T-helper 1 cell treated with Interleukin-12 subunit alpha and Interleukin-12 subunit beta and Interleukin-4 antibody, amounts not matched to agents 30 μg/mL and 1 μg/mL, for 36 hours (primary cell): Measurements from ENCODE around the gene ABITRAM.
"Not testable (repeated sequence)": the region's sequence is repeated elsewhere in the genome, so short reads cannot be mapped to it uniquely, and the experiment has no call there.

Experiments
- H3K27ac Mint-ChIP-seq: one replicate; pipeline ENCODE4 v1.8.0; 2021; ENCODE audit warnings: mild to moderate bottlenecking, mixed read lengths
- H3K27me3 Mint-ChIP-seq: one replicate; pipeline ENCODE4 v1.8.0; 2021; ENCODE audit warnings: low read depth, mixed read lengths
- H3K36me3 Mint-ChIP-seq: one replicate; pipeline ENCODE4 v1.8.0; 2021; ENCODE audit warnings: low read depth, mixed read lengths
- H3K4me1 Mint-ChIP-seq: one replicate; pipeline ENCODE4 v1.8.0; 2021; ENCODE audit warnings: low read depth, mixed read lengths
- H3K4me3 Mint-ChIP-seq: one replicate; pipeline ENCODE4 v1.8.0; 2021; ENCODE audit warnings: mild to moderate bottlenecking, moderate library complexity, mixed read lengths
- H3K9me3 Mint-ChIP-seq: one replicate; pipeline ENCODE4 v1.8.0; 2021; ENCODE audit warnings: mixed read lengths

Gene ABITRAM, protein sequence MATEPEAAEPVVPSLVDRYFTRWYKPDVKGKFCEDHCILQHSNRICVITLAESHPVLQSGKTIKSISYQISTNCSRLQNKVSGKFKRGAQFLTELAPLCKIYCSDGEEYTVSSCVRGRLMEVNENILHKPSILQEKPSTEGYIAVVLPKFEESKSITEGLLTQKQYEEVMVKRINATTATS

DNA sequence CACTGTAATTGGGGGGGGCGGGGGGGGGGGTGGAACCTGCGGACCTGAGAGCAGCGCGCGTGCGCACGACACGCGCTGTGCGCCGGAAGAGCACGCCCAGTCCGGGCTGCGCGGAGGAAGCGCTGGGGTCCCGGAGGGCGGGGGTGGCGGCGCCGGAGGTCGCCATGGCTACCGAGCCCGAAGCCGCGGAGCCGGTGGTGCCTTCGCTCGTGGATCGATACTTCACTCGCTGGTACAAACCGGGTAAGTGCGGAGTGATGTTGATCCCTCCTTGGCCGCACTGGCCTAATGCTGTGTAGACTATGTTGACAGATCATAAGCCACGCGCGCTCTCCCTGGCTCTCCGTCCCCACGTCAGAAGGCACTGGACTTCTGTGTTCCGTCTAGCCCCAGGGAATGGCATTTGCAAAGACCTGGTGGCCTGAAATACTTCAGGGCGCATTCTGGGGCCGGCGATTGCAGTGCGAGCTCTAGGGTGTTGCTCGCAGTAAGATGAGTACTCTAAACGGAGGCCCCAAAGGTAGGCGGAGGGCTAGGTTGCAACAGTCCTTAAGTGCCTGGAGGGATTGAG lies at the start of gene ABITRAM:
ABITRAM (plus strand) TSS at position 78 of the 571 bp plus-strand sequence; CDS start at position 165, 87 bp downstream.
- peaks cover 22% of the 10 kb centered on the region for H3K4me1 Mint-ChIP-seq
- peak within 1 kb of the TSS; percentile 99 for H3K4me3 Mint-ChIP-seq
- no peaks in the 10 kb centered on the region for H3K27me3 Mint-ChIP-seq
- H3K36me3 Mint-ChIP-seq: peaks cover 16% of the 10 kb centered on the region
- H3K27ac Mint-ChIP-seq: peak within 1 kb of the TSS; percentile 98
- no peaks in the 10 kb centered on the region for H3K9me3 Mint-ChIP-seq

- peaks cover 25% of the 10 kb centered on the region for H3K36me3 Mint-ChIP-seq
- H3K27ac Mint-ChIP-seq: no peak overlapping the region
- no peak overlapping the region for H3K4me3 Mint-ChIP-seq
Observed at GRCh38 chr9:108884701-108885100, 49.5 kb upstream of the ABITRAM start.

DNA sequence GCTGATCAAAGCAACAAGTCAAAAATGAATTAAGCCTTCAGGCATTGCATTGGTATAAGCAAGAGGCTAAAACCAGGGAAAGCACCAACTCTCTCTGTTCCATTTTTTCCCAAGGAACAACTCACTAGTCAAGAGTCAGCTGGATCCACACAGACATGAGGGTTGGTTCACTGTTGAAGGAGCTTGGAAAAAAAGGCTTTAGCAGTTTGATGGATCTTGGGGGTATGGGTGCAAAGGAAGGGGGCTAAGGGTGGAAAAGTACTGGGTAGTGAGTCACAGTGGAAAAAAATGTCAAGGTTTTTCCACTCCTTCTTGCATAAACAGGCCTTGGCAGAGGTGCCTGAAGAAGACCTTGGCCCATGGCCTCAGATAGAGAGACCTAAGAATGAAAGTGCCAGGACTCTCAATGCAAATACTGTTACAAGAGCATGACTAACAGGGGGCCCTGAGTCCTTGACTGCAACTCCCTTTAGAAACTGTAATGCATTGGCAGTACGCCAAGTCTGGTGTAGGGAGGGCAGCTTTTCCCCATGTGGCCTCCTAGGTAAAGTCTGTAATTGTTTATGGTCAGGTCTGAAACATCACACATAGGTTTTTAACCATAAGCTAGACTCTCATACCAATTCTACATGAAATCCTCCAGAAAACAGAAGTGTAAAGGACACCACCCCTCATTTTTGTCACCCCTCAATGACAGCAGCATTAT lies 48.4 kb upstream of the ABITRAM start:
- H3K27ac Mint-ChIP-seq: peak overlapping the region; percentile 16

More at GRCh38 chr9:108884701-108885100, 49.5 kb upstream of the ABITRAM start:
- Mint-ChIP-seq H3K4me1 (peaks cover 8% of the 10 kb centered on the region), H3K9me3 (no peaks in the 10 kb centered on the region), H3K27me3 (no peaks in the 10 kb centered on the region)

GRCh38 chr9:108886594-108887271 lies 47.5 kb upstream of the ABITRAM start:
- H3K4me3 Mint-ChIP-seq, H3K27ac Mint-ChIP-seq, H3K4me1 Mint-ChIP-seq, H3K9me3 Mint-ChIP-seq, H3K27me3 Mint-ChIP-seq: not testable (repeated sequence)
- peaks cover 31% of the 10 kb centered on the region for H3K36me3 Mint-ChIP-seq

More for the DNA sequence above, 48.4 kb upstream of the ABITRAM start:
- Mint-ChIP-seq H3K27me3 (no peaks in the 10 kb centered on the region), H3K9me3 (no peaks in the 10 kb centered on the region), H3K4me3 (no peak overlapping the region), H3K36me3 (peaks cover 26% of the 10 kb centered on the region), H3K4me1 (peaks cover 8% of the 10 kb centered on the region)

- H3K4me3 Mint-ChIP-seq: no peak overlapping the region
- H3K27me3 Mint-ChIP-seq: no peaks in the 10 kb centered on the region
- peaks cover 8% of the 10 kb centered on the region for H3K4me1 Mint-ChIP-seq
- no peak overlapping the region for H3K27ac Mint-ChIP-seq
- H3K9me3 Mint-ChIP-seq: no peaks in the 10 kb centered on the region
- peaks cover 39% of the 10 kb centered on the region for H3K36me3 Mint-ChIP-seq
Observed at GRCh38 chr9:108889649-108890067, 44.5 kb upstream of the ABITRAM start.

- Mint-ChIP-seq H3K4me3 (no peak overlapping the region), H3K9me3 (no peaks in the 10 kb centered on the region), H3K27me3 (no peaks in the 10 kb centered on the region), H3K36me3 (peaks cover 50% of the 10 kb centered on the region), H3K4me1 (no peaks in the 10 kb centered on the region), H3K27ac (no peak overlapping the region)
Observed at GRCh38 chr9:108894225-108894997, 39.8 kb upstream of the ABITRAM start.

GRCh38 chr9:108897324-108898096 lies 36.7 kb upstream of the ABITRAM start:
- H3K36me3 Mint-ChIP-seq: peaks cover 43% of the 10 kb centered on the region
- H3K27me3 Mint-ChIP-seq: no peaks in the 10 kb centered on the region
- H3K4me3 Mint-ChIP-seq: no peak overlapping the region
- H3K9me3 Mint-ChIP-seq: no peaks in the 10 kb centered on the region
- H3K27ac Mint-ChIP-seq: no peak overlapping the region
- H3K4me1 Mint-ChIP-seq: no peaks in the 10 kb centered on the region

- not testable (repeated sequence) for H3K27me3 Mint-ChIP-seq, H3K9me3 Mint-ChIP-seq, H3K4me3 Mint-ChIP-seq, H3K4me1 Mint-ChIP-seq, H3K27ac Mint-ChIP-seq
- peaks cover 45% of the 10 kb centered on the region for H3K36me3 Mint-ChIP-seq
Observed at GRCh38 chr9:108899023-108899695, 35.0 kb upstream of the ABITRAM start.

- H3K9me3 Mint-ChIP-seq: no peaks in the 10 kb centered on the region
- H3K27ac Mint-ChIP-seq: no peak overlapping the region
- peaks cover 43% of the 10 kb centered on the region for H3K36me3 Mint-ChIP-seq
- H3K27me3 Mint-ChIP-seq: no peaks in the 10 kb centered on the region
- no peaks in the 10 kb centered on the region for H3K4me1 Mint-ChIP-seq
- no peak overlapping the region for H3K4me3 Mint-ChIP-seq
Observed at GRCh38 chr9:108900176-108900575, 34.0 kb upstream of the ABITRAM start.

GRCh38 chr9:108903420-108904103 lies 30.6 kb upstream of the ABITRAM start:
- Mint-ChIP-seq H3K4me3 (no peak overlapping the region), H3K4me1 (no peaks in the 10 kb centered on the region), H3K36me3 (peaks cover 37% of the 10 kb centered on the region), H3K27ac (no peak overlapping the region), H3K27me3 (no peaks in the 10 kb centered on the region), H3K9me3 (no peaks in the 10 kb centered on the region)

DNA sequence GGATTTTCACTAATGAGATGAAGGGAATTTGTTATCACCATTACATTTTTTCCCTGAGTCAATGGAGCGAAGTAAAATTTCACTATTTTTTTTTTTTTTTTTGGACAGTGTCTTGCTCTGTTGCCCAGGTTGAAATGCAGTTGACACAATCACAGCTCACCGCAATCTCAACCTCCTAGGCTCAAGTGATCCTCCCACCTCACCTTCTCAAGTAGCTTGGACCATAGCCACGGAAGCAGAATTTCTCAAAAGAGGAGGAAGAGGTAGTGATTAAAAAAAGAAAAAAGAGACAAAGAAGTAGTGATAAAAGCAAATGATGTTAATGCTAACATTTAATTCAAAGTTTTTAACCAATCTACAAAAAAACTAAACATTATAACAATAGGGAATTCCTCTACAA lies 30.0 kb upstream of the ABITRAM start:
- Mint-ChIP-seq H3K27ac (no peak overlapping the region), H3K9me3 (no peaks in the 10 kb centered on the region), H3K4me1 (no peaks in the 10 kb centered on the region), H3K36me3 (peaks cover 41% of the 10 kb centered on the region), H3K4me3 (no peak overlapping the region), H3K27me3 (no peaks in the 10 kb centered on the region)

DNA sequence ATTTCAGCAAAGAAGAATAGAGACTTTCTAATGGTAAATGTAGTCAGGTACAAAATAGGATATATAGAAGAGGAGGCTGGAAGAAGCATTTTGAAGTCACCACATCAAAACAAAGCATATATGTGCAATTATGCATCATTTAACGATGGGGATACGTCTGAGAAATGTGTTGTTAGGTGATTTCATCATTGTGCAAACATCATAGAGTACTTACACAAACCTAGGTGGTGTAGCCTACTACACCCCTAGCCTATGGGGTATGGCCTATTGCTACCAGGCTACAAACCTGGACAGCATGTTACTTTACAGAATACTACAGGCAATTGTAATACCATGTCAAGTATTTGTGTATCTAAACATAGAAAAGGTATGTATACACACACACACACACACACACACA lies 28.7 kb upstream of the ABITRAM start:
- no peak overlapping the region for H3K27ac Mint-ChIP-seq
- no peak overlapping the region for H3K4me3 Mint-ChIP-seq
- no peaks in the 10 kb centered on the region for H3K27me3 Mint-ChIP-seq
- peaks cover 46% of the 10 kb centered on the region for H3K36me3 Mint-ChIP-seq
- no peaks in the 10 kb centered on the region for H3K4me1 Mint-ChIP-seq
- no peaks in the 10 kb centered on the region for H3K9me3 Mint-ChIP-seq

DNA sequence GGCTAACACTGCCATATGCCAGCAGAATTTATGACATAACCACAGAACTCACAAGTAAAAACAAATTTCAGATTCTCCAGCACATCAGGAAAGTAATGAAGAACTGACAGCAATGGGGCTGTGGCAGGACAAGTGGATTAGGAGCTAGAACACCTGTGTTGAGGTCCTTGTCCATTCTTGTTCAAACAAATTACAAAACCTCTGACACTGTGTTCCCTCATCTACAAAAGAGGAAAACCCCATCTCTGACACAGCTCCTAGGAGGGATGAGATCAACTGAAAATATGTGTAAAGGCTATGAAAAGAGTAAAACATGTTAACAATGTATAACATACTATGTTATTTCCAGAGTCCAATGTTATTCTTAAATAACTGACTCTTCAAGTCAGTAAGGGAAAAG lies 23.8 kb upstream of the ABITRAM start:
- no peak overlapping the region for H3K4me3 Mint-ChIP-seq
- peaks cover 41% of the 10 kb centered on the region for H3K36me3 Mint-ChIP-seq
- peaks cover 12% of the 10 kb centered on the region for H3K4me1 Mint-ChIP-seq
- H3K27me3 Mint-ChIP-seq: no peaks in the 10 kb centered on the region
- no peak overlapping the region for H3K27ac Mint-ChIP-seq
- no peaks in the 10 kb centered on the region for H3K9me3 Mint-ChIP-seq
